Gastroesophageal sphincter (tissue), 3 donors: ENCODE data around the gene VAV2.

Experiments used
- CTCF ChIP-seq, 4 experiments: fragments of 200-600 bp in 2 of 4; fragments of 450-650 bp in 2 of 4; sonication (generic) in 1 of 4; IDR thresholded peaks; one replicate each; pipeline ENCODE4 v1.5.1; 2017 to 2019; ENCODE audit warnings: antibody characterized with exemption in 4 of 4, mild to moderate bottlenecking in 2 of 4, moderate library complexity in 2 of 4
- EP300 ChIP-seq: sonication (generic); formaldehyde crosslinking; IDR thresholded peaks from one replicate; pipeline ENCODE4 v1.6.1; 2017; ENCODE audit warnings: antibody characterized with exemption, mild to moderate bottlenecking
- POLR2AphosphoS5 ChIP-seq: sonication (generic); formaldehyde crosslinking; IDR thresholded peaks from one replicate; pipeline ENCODE4 v1.6.1; 2017; ENCODE audit warnings: antibody characterized with exemption

GRCh38 chr9:133843250-133843649 is 148.9 kb downstream of the VAV2 start:
- TF ChIP-seq POLR2AphosphoS5, result no peak
- TF ChIP-seq CTCF (IDR thresholded peaks at IDR 0.05), result no peak
- TF ChIP-seq EP300, result no peak
